NCI-H1092 (cell line): ENCODE data around the gene LRRTM4.

Experiments
- DNase-seq: peaks from one replicate; lab custom pipeline; 2025; lab: John Stamatoyannopoulos, UW

The LRRTM4 gene

DNA sequence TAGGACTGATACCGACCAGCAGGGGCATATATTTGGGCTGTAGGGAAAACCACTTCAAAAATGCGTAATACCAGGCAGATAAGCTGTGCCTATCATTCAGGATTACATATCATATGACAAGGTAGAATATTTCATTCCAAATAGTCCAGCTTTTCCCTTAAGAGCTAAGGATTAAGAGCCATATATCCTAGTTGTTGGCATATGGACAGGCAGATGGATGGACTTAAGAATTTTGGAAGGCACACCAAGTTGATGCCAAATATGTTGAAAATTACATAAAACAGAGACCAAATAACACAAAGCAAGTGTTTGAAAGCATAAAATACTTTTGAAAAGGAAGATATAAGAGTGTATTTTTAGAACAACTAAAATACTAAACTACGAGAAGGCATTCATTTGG lies 52.1 kb downstream of the LRRTM4 start:
- no peak for DNase-seq

DNA sequence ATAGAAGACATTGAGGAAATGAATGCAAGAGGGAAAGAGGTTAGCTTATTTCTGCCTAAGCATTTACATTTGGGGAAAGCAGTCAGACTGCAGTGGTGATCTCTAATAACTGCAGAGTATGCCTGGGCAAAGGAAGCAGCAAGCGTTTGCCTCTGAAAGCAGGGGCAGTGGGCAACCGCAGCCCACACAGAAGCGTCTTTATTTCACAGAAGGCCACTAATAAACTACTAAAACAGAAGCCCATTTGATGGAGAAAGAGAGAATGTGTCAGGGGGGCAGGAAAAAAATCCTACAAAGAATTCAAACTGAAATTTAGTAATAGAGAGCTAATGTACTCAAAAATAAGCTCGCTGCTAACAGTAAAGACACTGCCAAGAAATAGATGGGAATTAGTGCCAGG lies 53.1 kb downstream of the LRRTM4 start:
- DNase-seq = no peak

GRCh38 chr2:77459840-77460239 lies 62.3 kb downstream of the LRRTM4 start:
- DNase-seq = no peak

- DNase-seq = no peak
Measured at GRCh38 chr2:77458216-77458615, 64.0 kb downstream of the LRRTM4 start.

GRCh38 chr2:77457665-77458064 lies 64.5 kb downstream of the LRRTM4 start:
- DNase-seq = no peak

GRCh38 chr2:77443076-77443475 lies 79.1 kb downstream of the LRRTM4 start:
- no peak for DNase-seq

GRCh38 chr2:77434880-77435279 lies 87.3 kb downstream of the LRRTM4 start:
- DNase-seq = no peak

GRCh38 chr2:77428946-77429345 lies 93.2 kb downstream of the LRRTM4 start:
- DNase-seq = no peak

- DNase-seq = no peak
Measured at GRCh38 chr2:77421971-77422370, 100.2 kb downstream of the LRRTM4 start.

GRCh38 chr2:77418537-77418936 lies 103.6 kb downstream of the LRRTM4 start:
- no peak for DNase-seq

GRCh38 chr2:77404189-77404588 lies 118.0 kb downstream of the LRRTM4 start:
- DNase-seq = no peak

DNA sequence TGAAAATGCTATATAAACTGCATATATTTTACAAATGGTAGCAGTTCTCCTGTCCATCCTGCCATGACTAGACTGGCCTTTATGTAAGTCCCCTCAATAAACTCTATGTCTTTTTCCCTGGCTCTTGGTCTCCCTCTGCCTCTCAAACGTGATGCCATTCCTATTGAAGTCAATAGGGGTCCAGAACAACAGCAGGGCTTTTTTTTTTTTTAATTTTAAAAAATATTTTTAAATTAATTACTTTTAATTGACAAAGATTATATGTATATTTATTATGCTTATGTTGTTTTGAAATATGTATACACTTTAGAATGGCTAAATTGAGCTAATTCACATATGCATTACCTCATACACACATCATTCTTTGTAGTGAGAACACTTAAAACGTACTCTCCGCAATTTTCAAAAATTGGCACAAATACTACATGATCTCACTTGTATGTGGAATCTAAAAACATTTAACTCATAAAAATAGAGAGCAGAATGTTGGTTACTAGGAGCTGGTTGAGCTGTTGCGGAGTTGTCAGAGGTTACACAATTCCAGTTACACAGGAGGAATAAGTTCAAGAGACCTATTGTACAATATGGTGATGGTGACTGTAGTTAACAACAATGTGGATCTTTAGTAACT lies 123.1 kb downstream of the LRRTM4 start:
- DNase-seq = no peak

- no peak for DNase-seq
Measured at GRCh38 chr2:77397763-77398162, 124.4 kb downstream of the LRRTM4 start.

GRCh38 chr2:77395011-77395410 lies 127.2 kb downstream of the LRRTM4 start:
- DNase-seq = no peak

GRCh38 chr2:77391119-77391518 lies 131.1 kb downstream of the LRRTM4 start:
- DNase-seq = no peak

- DNase-seq = no peak
Measured at GRCh38 chr2:77387324-77387723, 134.9 kb downstream of the LRRTM4 start.

DNA sequence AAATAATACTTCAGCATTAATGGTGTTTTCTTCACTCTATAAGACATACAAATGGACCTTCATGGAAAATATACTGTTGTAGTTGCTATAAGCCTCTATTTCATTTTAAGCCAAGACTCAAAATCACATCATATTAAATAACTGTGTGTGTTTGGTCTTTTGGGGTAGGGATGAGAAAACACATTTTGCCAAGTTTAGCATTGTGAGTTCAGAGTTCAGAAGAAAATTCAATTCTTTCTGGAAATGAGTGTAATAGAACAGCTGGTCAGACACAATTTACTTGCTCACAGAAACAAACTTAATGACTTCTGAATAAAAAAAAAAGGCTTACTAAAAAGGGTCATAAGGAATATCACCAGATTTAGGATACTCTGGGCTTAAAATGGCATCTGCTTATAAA lies 149.5 kb downstream of the LRRTM4 start:
- DNase-seq = no peak

- no peak for DNase-seq
Measured at GRCh38 chr2:77370511-77370910, 151.7 kb downstream of the LRRTM4 start.

DNA sequence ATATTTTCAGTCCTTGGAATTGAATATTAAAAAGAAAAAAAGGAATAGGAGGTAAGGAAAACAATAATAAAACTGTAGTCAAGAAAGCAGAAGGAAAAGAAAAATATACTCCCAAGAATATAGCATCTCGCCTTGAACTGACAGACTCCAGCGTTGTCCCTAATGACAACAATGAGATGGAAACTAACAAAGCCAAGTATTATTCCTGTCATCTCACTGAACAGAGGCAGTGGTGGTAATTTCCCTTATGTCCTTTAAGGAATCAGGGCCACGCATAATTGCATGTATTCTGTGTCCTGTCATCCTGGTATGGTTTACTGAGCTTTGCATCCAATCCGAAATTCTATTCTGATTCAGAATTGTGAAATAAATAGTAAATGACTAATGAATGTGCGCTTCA lies 158.9 kb downstream of the LRRTM4 start:
- no peak for DNase-seq

- DNase-seq = no peak
Measured at GRCh38 chr2:77348821-77349220, 173.4 kb downstream of the LRRTM4 start.

DNA sequence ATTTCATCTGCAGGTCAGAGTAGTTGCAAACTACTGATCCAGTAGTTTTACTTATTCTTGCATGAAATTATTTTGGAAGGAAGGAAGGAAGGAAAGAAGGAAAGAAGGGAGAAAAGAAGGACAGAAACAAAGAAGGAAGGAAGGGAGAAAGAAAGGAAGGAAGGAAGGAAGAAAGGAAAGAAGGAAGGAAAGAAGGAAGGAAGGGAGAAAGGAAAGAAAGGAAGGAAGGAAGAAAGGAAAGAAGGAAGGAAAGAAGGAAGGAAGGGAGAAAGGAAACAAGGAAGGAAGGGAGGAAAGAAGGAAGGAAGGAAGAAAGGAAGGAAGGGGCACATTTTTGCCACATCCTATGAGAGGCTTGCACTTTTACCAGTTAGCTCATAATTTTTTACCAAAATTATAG lies 186.2 kb downstream of the LRRTM4 start:
- DNase-seq = no peak

DNA sequence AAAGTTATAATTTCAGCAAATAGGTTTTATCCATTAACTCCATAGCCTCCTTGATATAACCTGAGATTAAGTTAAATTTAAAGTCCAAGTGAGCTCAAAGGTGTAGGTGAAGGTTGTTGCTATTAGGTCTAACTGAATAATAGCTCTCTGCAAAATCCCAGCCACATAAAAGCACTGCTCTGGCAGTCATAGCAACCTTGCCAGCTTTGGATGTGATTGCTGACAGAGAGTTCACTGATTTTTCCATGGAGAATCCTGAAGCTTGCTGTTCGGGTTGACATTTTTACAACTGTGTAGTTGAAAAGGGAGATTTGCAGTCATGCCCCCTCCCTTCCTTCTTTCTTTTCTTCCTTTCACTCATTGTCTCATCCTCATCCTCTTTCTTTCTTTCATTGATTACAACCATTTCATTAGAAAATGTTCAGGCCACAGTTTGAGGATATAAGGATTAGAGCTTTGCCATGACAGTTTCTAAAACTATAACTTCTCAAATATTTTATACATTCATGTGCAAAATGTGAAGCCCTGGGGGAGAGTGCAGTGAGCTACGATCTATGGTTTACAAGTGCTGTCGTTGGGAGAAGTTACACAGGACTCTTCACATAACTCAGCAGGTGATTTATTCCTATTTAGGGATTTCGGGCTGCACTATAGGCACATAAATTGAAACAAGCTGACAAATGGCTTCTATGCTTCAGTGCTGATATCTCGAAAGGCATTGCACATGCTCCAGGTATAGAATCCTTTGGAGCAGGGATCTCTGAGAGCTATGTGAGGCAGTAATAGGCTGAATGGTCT lies 193.8 kb downstream of the LRRTM4 start:
- DNase-seq = no peak

GRCh38 chr2:77325395-77325794 lies 196.8 kb downstream of the LRRTM4 start:
- DNase-seq = no peak

DNA sequence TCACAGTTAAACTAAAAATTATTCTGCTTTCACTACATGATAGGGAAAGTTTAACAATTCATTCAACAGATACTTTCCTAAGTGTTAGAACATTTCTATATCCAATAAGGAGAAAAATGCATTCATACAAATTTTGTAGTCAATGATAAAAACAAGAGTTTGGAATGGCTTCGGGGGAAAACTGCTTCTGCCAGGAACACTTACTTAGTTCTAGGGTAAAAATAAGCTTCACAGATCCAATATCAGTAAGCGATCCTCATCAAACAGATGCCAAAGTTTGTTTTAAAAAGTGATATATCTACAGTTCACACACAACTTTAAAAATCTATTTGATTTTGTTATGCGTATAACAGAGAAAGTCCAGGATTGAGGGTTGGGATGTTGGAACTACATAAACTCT lies 199.7 kb downstream of the LRRTM4 start:
- DNase-seq = no peak
